Measurements from ENCODE around the gene ASIC4.

DNA sequence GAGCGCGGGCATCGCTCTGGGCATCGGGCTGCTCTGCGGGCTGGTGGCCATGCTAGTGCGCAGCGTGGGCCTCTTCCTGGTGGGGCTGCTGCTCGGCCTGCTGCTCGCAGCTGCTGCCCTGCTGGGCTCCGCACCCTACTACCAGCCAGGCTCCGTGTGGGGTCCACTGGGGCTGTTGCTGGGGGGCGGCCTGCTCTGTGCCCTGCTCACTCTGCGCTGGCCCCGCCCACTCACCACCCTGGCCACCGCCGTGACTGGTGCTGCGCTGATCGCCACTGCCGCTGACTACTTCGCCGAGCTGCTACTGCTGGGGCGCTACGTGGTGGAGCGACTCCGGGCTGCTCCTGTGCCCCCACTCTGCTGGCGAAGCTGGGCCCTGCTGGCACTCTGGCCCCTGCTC, 33.3 kb downstream of the ASIC4 start:
- TF ChIP-seq, protein P1, sequence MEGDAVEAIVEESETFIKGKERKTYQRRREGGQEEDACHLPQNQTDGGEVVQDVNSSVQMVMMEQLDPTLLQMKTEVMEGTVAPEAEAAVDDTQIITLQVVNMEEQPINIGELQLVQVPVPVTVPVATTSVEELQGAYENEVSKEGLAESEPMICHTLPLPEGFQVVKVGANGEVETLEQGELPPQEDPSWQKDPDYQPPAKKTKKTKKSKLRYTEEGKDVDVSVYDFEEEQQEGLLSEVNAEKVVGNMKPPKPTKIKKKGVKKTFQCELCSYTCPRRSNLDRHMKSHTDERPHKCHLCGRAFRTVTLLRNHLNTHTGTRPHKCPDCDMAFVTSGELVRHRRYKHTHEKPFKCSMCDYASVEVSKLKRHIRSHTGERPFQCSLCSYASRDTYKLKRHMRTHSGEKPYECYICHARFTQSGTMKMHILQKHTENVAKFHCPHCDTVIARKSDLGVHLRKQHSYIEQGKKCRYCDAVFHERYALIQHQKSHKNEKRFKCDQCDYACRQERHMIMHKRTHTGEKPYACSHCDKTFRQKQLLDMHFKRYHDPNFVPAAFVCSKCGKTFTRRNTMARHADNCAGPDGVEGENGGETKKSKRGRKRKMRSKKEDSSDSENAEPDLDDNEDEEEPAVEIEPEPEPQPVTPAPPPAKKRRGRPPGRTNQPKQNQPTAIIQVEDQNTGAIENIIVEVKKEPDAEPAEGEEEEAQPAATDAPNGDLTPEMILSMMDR (conservative IDR thresholded peaks at IDR 0.05; ENCODE audit: low read depth, low read length), result no peak
- TF ChIP-seq EZH2 (IDR thresholded peaks at IDR 0.05; ENCODE audit: low read length, unreplicated experiment), result no peak

All from PC-3 (cell line).